ENCODE data around the gene LDLR. TPM values are rescaled to one million over a fixed set of nuclear protein-coding genes. Genes with fewer than 3 reads are reported as not detected.
A peak's percentile ranks its signal among the peaks of the same experiment; 100 is the strongest.

Gene LDLR
- total and polyA plus RNA-seq, 5 donors: 7.6 to 101 (median 19.3) TPM

- Histone ChIP-seq H3K27ac (ENCODE audit: low read length) (no peak overlapping the region), H3K27me3 (ENCODE audit: control insufficient read depth, insufficient read depth) (no peaks in the 10 kb centered on the region), H3K9me3 (ENCODE audit: control insufficient read depth, low read length) (no peaks in the 10 kb centered on the region), H3K4me3 (ENCODE audit: low read length) (no peak overlapping the region), H3K4me1 (ENCODE audit: control insufficient read depth, insufficient read depth, low read length) (no peaks in the 10 kb centered on the region)
- intact Hi-C loops (cut with DNase I): no loop called here
- 92% methylated on average over 8 of the region's 8 CpGs for WGBS
- ATAC-seq: no peak
- DNase-seq: no peak
These were observed 34.6 kb upstream of the LDLR start for GRCh38 chr19:11054628-11055027.

- H3K4me1 ChIP-seq (ENCODE audit: control insufficient read depth, insufficient read depth, low read length): no peaks in the 10 kb centered on the region
- DNase-seq: no peak
- intact Hi-C loops (cut with DNase I): no loop called here
- H3K27ac ChIP-seq (ENCODE audit: low read length): no peak overlapping the region
- WGBS: 95% methylated on average over 34 of the region's 34 CpGs
- no peak overlapping the region for H3K4me3 ChIP-seq (ENCODE audit: low read length)
- H3K9me3 ChIP-seq (ENCODE audit: control insufficient read depth, low read length): no peaks in the 10 kb centered on the region
- ATAC-seq: no peak
- no peaks in the 10 kb centered on the region for H3K27me3 ChIP-seq (ENCODE audit: control insufficient read depth, insufficient read depth)
These were observed 30.8 kb upstream of the LDLR start for GRCh38 chr19:11058246-11059030.

GRCh38 chr19:11059511-11060358, 29.5 kb upstream of the LDLR start:
- DNase-seq (no peak), ATAC-seq (peak in 1 of 2 donors; percentile 10)
- WGBS: 95% methylated on average over 43 of the region's 43 CpGs
- Histone ChIP-seq H3K9me3 (ENCODE audit: control insufficient read depth, low read length) (no peaks in the 10 kb centered on the region), H3K4me3 (ENCODE audit: low read length) (no peak overlapping the region), H3K27ac (ENCODE audit: low read length) (no peak overlapping the region), H3K4me1 (ENCODE audit: control insufficient read depth, insufficient read depth, low read length) (no peaks in the 10 kb centered on the region), H3K27me3 (ENCODE audit: control insufficient read depth, insufficient read depth) (no peaks in the 10 kb centered on the region)
- intact Hi-C loops (cut with DNase I): no loop called here

GRCh38 chr19:11061952-11062351, 27.3 kb upstream of the LDLR start:
- Histone ChIP-seq H3K4me3 (ENCODE audit: low read length) (no peak overlapping the region), H3K27ac (ENCODE audit: low read length) (no peak overlapping the region), H3K4me1 (ENCODE audit: control insufficient read depth, insufficient read depth, low read length) (no peaks in the 10 kb centered on the region), H3K9me3 (ENCODE audit: control insufficient read depth, low read length) (no peaks in the 10 kb centered on the region), H3K27me3 (ENCODE audit: control insufficient read depth, insufficient read depth) (no peaks in the 10 kb centered on the region)
- ATAC-seq (no peak), DNase-seq (no peak)
- 89% methylated on average over 14 of the region's 14 CpGs for WGBS
- intact Hi-C loops (cut with DNase I): no loop called here

GRCh38 chr19:11063434-11063833, 25.8 kb upstream of the LDLR start:
- Histone ChIP-seq H3K4me3 (ENCODE audit: low read length) (no peak overlapping the region), H3K27me3 (ENCODE audit: control insufficient read depth, insufficient read depth) (no peaks in the 10 kb centered on the region), H3K27ac (ENCODE audit: low read length) (no peak overlapping the region), H3K4me1 (ENCODE audit: control insufficient read depth, insufficient read depth, low read length) (no peaks in the 10 kb centered on the region), H3K9me3 (ENCODE audit: control insufficient read depth, low read length) (no peaks in the 10 kb centered on the region)
- DNase-seq (no peak), ATAC-seq (no peak)
- 87% methylated on average over 3 of the region's 3 CpGs for WGBS
- intact Hi-C loops (cut with DNase I): no loop called here

DNA sequence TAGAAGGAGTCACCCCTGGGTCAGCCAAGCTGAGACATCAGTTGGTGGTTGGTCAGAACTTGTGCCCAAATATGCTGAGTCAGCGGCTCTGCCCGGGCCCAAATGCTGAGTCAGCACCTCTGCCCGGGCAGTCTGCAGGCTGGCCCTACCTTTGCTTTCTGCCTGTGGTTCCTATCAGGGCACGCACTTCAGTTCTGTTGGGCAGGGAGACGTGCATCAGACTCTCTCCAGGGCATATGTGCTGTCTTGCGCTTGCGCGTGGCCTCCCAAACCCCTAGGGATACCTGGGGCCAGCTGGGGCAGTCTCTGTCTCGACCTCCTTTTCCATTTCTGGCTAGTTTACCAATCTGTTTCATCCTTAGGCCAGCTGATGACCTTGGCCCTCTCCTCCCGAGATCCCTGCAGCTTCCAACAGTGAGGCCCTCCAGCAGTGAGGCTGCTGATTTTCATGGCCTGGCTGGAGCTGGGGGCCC, 24.4 kb upstream of the LDLR start:
- WGBS: 81% methylated on average over 10 of the region's 10 CpGs
- ATAC-seq: peak in 1 of 2 donors; percentile 29

DNA sequence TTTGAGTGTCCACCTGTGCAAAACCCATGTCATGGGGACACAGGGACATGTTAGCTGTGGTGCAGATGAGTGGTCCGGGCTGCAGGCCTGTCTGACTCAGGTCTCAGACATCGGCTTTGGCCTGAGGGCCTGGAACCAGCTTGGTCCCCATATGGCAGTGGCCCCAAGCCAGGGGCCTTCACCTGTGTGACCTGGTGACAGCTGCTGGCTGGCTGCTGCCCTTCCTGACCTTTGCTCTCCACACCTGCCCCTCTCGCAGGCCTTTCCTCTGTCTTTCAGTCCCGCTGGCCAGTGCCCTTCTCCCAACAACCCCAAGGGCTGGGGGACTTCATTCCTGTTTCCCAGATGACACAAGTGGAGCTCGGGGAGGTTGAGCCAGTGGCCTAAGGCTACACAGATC, 22.9 kb upstream of the LDLR start:
- Histone ChIP-seq H3K27me3 (ENCODE audit: control insufficient read depth, insufficient read depth) (no peaks in the 10 kb centered on the region), H3K4me3 (ENCODE audit: low read length) (no peak overlapping the region), H3K9me3 (ENCODE audit: control insufficient read depth, low read length) (no peaks in the 10 kb centered on the region), H3K4me1 (ENCODE audit: control insufficient read depth, insufficient read depth, low read length) (no peaks in the 10 kb centered on the region), H3K27ac (ENCODE audit: low read length) (no peak overlapping the region)
- ATAC-seq: peak in 1 of 2 donors; percentile 13
- intact Hi-C loops (cut with DNase I): no loop called here
- DNase-seq: no peak
- WGBS: 98% methylated on average over 5 of the region's 5 CpGs

More for the DNA sequence above, 24.4 kb upstream of the LDLR start:
- Histone ChIP-seq H3K27ac (ENCODE audit: low read length) (no peak overlapping the region), H3K27me3 (ENCODE audit: control insufficient read depth, insufficient read depth) (no peaks in the 10 kb centered on the region), H3K9me3 (ENCODE audit: control insufficient read depth, low read length) (no peaks in the 10 kb centered on the region), H3K4me1 (ENCODE audit: control insufficient read depth, insufficient read depth, low read length) (no peaks in the 10 kb centered on the region), H3K4me3 (ENCODE audit: low read length) (no peak overlapping the region)
- intact Hi-C loops (cut with DNase I): no loop called here
- DNase-seq: no peak

GRCh38 chr19:11067356-11068113, 21.7 kb upstream of the LDLR start:
- 97% methylated on average over 8 of the region's 8 CpGs for WGBS

GRCh38 chr19:11069561-11069960, 19.7 kb upstream of the LDLR start:
- intact Hi-C loops (cut with DNase I): no loop called here
- Histone ChIP-seq H3K4me3 (ENCODE audit: low read length) (no peak overlapping the region), H3K27ac (ENCODE audit: low read length) (no peak overlapping the region), H3K27me3 (ENCODE audit: control insufficient read depth, insufficient read depth) (no peaks in the 10 kb centered on the region), H3K4me1 (ENCODE audit: control insufficient read depth, insufficient read depth, low read length) (no peaks in the 10 kb centered on the region), H3K9me3 (ENCODE audit: control insufficient read depth, low read length) (no peaks in the 10 kb centered on the region)
- ATAC-seq (peak in 1 of 2 donors; percentile 21), DNase-seq (no peak)
- WGBS: 74% methylated on average over 9 of the region's 9 CpGs

More at GRCh38 chr19:11067356-11068113, 21.7 kb upstream of the LDLR start:
- intact Hi-C loops (cut with DNase I): no loop called here
- H3K9me3 ChIP-seq (ENCODE audit: control insufficient read depth, low read length): no peaks in the 10 kb centered on the region
- no peaks in the 10 kb centered on the region for H3K27me3 ChIP-seq (ENCODE audit: control insufficient read depth, insufficient read depth)
- H3K4me3 ChIP-seq (ENCODE audit: low read length): no peak overlapping the region
- H3K27ac ChIP-seq (ENCODE audit: low read length): no peak overlapping the region
- ATAC-seq: no peak
- no peaks in the 10 kb centered on the region for H3K4me1 ChIP-seq (ENCODE audit: control insufficient read depth, insufficient read depth, low read length)
- no peak for DNase-seq

DNA sequence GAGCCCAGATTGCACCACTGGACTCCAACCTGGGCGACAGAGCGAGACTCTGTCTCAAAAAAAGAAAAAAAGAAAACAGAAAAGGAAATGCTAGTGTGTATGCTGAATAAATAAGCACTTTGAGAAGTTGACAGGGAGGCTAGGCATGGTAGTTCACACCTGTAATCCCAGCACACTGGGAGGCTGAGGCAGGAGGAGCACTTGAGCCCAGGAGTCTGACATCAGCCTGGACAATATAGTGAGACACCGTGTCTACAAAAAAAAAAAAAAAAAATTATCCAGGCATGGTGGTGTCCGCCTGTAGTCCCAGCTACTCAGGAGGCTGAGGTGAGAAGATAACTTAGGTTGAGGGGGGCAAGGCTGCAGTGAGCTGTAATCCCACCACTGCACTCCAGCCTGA, 19.1 kb upstream of the LDLR start:
- H3K27me3 ChIP-seq (ENCODE audit: control insufficient read depth, insufficient read depth): no peaks in the 10 kb centered on the region
- H3K4me3 ChIP-seq (ENCODE audit: low read length): no peak overlapping the region
- H3K9me3 ChIP-seq (ENCODE audit: control insufficient read depth, low read length): no peaks in the 10 kb centered on the region
- WGBS: 98% methylated on average over 4 of the region's 4 CpGs
- no peak for ATAC-seq
- intact Hi-C loops (cut with DNase I): no loop called here
- no peak for DNase-seq
- H3K4me1 ChIP-seq (ENCODE audit: control insufficient read depth, insufficient read depth, low read length): no peaks in the 10 kb centered on the region
- H3K27ac ChIP-seq (ENCODE audit: low read length): no peak overlapping the region
